ENCODE measurements around the gene DOK4.
"Not testable (repeated sequence)": the region's sequence is repeated elsewhere in the genome, so short reads cannot be mapped to it uniquely, and the experiment has no call there.

The DOK4 gene

DNA sequence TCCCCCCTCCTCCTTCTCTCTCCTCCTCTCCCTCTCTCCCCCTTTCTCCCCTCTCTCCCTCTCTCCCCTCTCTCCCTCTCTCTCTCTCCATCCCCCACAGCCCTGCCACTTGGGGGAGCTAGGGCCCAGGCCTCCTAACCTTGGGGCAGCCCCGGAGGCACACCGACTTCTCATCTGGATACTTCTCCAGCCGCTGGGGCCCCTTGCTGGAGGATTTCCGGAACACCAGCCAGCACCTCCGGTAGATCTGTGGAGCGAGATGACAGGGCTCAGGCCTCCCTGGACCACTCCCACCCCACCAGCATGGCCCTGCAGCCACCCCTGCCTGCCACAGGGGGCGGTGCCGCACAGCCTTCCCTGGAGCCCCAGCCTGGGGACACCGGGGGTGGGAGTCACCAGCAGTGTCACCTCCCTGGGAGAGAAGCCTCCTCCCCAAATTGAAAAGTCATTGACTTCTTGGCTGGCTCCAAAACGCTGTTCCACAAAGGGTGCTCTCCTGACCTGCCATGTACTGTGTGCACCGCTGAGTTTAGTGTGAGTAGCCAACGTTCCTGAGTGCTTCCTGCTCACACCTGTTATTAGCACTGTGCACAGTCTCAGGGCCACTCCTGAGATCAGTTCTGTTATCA, 10.5 kb downstream of the DOK4 start:
- DNase-seq, result no peak

- DNase-seq, result no peak
These were observed 11.3 kb downstream of the DOK4 start for GRCh38 chr16:57474671-57475661.

- DNase-seq, result no peak
These were observed 12.4 kb downstream of the DOK4 start for GRCh38 chr16:57473906-57474305.

GRCh38 chr16:57473176-57473840, 13.0 kb downstream of the DOK4 start:
- DNase-seq, result no peak

GRCh38 chr16:57472665-57473060, 13.6 kb downstream of the DOK4 start:
- no peak for DNase-seq

GRCh38 chr16:57471852-57472664, 14.2 kb downstream of the DOK4 start:
- no peak for DNase-seq

DNA sequence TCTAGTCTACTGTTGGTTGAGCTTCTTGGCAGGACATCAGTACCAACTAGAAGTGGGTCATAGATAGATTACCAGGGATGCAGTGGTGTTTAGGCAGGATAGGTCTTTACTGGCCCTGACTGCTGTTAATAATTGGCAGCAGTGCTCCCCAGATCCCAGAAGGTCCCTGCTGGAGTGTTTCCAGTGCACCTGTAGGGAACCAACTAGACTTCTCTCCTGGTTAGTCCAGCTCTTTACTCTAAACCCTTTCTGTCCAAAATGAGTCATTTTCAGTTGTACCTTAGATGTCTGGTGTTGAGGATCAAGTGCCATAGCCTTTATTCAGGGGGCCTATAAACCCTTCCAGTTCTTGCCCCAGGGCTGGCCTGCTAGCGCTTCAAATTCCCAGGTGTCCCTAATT, 15.1 kb downstream of the DOK4 start:
- DNase-seq, result no peak

- DNase-seq, result no peak
These were observed 15.6 kb downstream of the DOK4 start for GRCh38 chr16:57470711-57471110.

DNA sequence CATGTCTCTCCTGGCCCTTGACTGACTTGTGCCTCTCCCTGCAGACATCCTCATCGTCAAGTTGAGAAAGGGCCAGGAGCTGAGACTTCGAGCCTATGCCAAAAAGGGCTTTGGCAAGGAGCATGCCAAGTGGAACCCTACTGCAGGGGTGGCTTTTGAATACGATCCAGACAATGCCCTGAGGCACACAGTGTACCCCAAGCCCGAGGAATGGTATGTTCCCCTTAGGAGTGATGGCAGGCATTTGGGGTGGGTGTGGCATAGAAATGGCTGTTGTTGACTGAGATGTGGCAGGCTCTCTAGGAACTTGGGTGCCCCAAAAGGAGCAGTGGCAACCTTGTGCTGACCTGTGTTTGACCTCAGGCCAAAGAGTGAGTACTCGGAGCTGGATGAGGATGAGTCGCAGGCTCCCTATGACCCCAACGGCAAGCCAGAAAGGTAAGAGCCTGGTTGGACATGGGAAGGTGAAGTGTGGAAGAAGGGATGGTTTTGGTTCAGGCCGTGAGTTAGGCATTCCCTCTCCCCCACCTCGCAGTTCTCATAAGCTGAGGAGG, 16.3 kb downstream of the DOK4 start:
- DNase-seq, result no peak

DNA sequence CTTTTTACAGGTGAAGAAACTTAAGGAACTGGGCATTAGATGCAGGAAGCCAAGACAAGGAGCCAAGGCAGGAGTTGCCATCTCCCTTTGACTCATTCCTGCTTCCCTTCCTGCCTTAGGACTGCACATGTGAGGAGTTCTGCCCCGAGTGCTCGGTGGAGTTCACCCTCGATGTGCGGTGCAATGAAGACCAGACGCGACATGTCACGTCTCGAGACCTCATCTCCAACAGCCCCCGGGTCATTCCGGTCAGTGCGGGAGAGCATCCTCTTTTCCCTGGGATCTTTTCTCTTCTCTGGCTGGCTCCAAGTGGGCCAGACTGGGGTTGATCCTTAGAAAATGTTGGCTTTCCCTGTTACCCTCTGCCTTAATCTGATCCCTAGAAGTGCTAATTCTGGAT, 17.2 kb downstream of the DOK4 start:
- DNase-seq, result no peak

- no peak for DNase-seq
These were observed 17.9 kb downstream of the DOK4 start for GRCh38 chr16:57468346-57468745.

DNA sequence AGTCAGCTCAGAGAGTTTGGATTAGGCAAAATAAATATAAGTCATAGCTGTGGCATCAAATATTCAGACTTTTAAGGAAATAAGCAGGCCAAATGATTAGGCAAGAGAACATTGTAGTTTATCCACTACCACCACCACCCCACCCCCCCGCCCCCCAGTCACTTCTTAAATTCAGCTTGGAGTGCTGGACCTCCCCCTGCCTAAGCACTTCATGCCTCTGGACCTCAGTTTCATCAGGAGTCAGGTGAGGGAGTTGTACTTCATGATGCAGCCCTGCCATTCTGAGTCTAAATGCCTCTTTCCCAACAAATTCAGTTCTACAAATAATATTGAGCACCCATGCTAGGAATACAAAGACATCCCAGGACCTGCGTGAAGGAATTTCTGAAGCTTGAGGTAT, 21.8 kb downstream of the DOK4 start:
- DNase-seq, result no peak

DNA sequence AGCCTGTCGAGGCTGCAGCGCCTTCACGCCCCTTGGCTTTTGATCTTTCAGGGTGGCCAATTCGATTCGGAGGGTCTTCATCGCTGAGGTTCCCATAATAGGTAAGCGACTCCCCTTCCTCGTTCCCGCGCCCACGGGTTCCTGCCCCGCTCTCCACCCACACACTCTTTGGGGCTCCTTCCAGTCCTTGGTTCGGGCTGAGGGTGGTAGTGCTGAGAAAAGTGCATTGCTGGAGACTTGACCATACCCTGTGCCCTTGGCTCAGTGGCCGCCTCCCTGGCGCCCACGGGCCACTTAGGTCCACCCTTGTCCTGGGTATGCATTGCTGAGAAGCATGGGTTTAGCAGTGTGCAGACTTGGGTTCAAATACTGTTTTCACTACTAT, 23.3 kb downstream of the DOK4 start:
- no peak for DNase-seq

GRCh38 chr16:57462209-57462977, 23.9 kb downstream of the DOK4 start, which contains the start of gene POLR2C:
Gene POLR2C (plus strand): TSS chr16:57462679. CDS start chr16:57462725, 46 bp downstream.
- DNase-seq, result no peak

GRCh38 chr16:57452021-57452420, 34.3 kb downstream of the DOK4 start:
- no peak for DNase-seq

DNA sequence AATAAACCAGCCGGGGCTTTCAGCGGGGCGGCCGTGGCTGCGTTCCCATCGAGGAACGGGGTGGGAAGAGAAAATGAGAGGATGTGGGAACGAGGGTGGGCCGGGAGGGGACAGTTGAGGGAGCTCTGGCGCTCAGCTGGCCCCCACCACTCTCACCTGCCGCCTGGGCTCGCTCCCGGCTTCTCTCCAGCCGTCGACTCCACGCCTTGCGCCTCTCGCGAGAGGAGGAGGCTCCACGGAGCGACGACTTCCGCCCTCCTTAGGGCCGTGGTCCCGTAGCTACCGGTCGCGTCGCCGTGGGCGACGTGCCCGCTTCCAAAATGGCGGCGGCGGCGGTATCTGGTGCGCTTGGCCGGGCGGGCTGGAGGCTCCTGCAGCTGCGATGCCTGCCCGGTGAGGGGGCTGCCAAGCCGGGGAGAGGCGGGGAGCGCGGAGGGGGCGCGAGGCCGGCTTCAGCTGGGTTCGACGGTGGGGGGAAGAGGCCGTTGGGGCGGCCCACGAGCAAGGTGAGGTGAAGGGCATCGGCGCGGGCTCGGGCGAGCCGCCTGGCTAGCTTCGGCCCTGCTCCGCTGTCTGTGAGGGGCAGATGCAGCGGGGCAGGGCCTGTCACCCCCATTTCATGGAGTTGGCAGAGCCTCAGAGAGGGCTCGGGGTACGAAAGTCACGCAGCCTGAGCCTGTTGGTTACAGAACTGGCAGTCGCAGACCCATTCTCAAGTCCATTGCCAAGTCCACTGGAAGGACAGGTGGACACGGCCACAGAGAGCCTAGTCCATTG, 38.9 kb downstream of the DOK4 start, which contains the start of the genes CIAPIN1 and COQ9:
Gene CIAPIN1, minus strand, starts transcription at position 200 of the 777 bp plus-strand sequence. CDS start 6,457 bp downstream, outside the sequence.
Gene COQ9, plus strand, starts transcription at position 294 of the 777 bp plus-strand sequence. Its CDS starts 27 bp downstream, at position 321.
- no peak for DNase-seq

- DNase-seq, result no peak
These were observed 39.6 kb downstream of the DOK4 start for GRCh38 chr16:57446531-57447185.

DNA sequence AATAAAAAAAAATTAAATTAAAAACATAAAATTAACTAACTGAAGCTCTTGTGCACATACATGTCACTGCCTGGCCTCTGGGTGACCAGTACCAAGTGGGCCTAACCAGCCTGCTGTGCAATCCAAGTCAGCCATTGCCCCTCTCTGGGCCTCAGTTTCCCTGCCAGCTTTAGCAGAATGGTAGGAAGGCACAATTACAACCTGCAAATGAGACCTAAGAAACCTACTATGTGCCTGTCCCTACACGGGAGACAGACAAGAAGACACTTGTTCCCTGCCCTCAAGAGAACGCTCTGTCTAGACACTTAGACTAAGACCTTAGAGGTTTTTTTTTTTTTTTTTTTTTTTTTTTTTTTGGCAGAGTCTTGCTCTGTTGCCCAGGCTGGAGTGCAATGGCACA, 40.8 kb downstream of the DOK4 start:
- no peak for DNase-seq

GRCh38 chr16:57444711-57445110, 41.6 kb downstream of the DOK4 start:
- no peak for DNase-seq

DNA sequence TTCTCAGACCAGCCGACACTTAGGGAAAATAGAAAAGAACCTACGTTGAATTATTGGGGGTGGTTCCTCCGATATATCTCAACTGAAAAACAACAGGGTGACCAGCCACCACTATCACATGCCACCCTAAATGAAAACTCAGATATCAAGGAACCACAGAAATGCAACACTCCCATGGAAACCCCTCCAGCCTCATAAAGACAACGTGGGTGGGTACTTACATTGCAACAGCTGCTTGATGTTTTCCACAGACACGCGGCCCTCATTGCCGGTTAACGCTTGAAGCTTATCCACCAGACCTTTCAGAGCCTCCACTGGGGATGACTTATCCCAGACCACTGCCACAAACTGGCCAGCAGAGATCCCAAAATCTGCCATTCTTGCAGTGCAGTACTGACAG, 45.7 kb downstream of the DOK4 start:
- DNase-seq, result not testable (repeated sequence)
